Measurements from ENCODE around the gene HS3ST5.

The HS3ST5 gene

GRCh38 chr6:114342826-114343781, at the start of gene HS3ST5:
TSS of gene HS3ST5 (minus strand) at chr6:114343023. CDS start at chr6:114062845, 280,178 bp downstream.
- DNase-seq: no peak

- DNase-seq: no peak
Observed at GRCh38 chr6:114390176-114390575, 47.4 kb upstream of the HS3ST5 start.

GRCh38 chr6:114389111-114389510, 46.3 kb upstream of the HS3ST5 start:
- no peak for DNase-seq

- DNase-seq: no peak
Observed at GRCh38 chr6:114382406-114382805, 39.6 kb upstream of the HS3ST5 start.

GRCh38 chr6:114377881-114378280, 35.1 kb upstream of the HS3ST5 start:
- DNase-seq: no peak

GRCh38 chr6:114376611-114377175, 33.9 kb upstream of the HS3ST5 start:
- no peak for DNase-seq

- no peak for DNase-seq
Observed at GRCh38 chr6:114375541-114376192, 32.8 kb upstream of the HS3ST5 start.

GRCh38 chr6:114367315-114367961, 24.6 kb upstream of the HS3ST5 start:
- no peak for DNase-seq

- DNase-seq: no peak
Observed at GRCh38 chr6:114366899-114367298, 24.1 kb upstream of the HS3ST5 start.

GRCh38 chr6:114364301-114364700, 21.5 kb upstream of the HS3ST5 start:
- DNase-seq: no peak

GRCh38 chr6:114362957-114363356, 20.1 kb upstream of the HS3ST5 start:
- no peak for DNase-seq

- no peak for DNase-seq
Observed at GRCh38 chr6:114362396-114362795, 19.6 kb upstream of the HS3ST5 start.

- DNase-seq: no peak
Observed at GRCh38 chr6:114361036-114361435, 18.2 kb upstream of the HS3ST5 start.

GRCh38 chr6:114355300-114355699, 12.5 kb upstream of the HS3ST5 start:
- no peak for DNase-seq

GRCh38 chr6:114354482-114354881, 11.7 kb upstream of the HS3ST5 start:
- DNase-seq: no peak

- no peak for DNase-seq
Observed at GRCh38 chr6:114346451-114346850, 3.6 kb upstream of the HS3ST5 start.

GRCh38 chr6:114344971-114345275, 2.1 kb upstream of the HS3ST5 start:
- DNase-seq: no peak

GRCh38 chr6:114344246-114344970, 1.6 kb upstream of the HS3ST5 start:
- DNase-seq: no peak

GRCh38 chr6:114343782-114344144, 940 bp upstream of the HS3ST5 start:
- DNase-seq: no peak

GRCh38 chr6:114342086-114342825, 567 bp downstream of the HS3ST5 start:
- DNase-seq: no peak

GRCh38 chr6:114339706-114340105, 3.1 kb downstream of the HS3ST5 start:
- DNase-seq: no peak

GRCh38 chr6:114334237-114334636, 8.6 kb downstream of the HS3ST5 start:
- no peak for DNase-seq
